GM12878 (cell line): ENCODE measurements around the gene OR4N5. TPM values are rescaled to one million over a fixed set of nuclear protein-coding genes. Genes with fewer than 3 reads are reported as not detected.

ENCODE experiments used
- ATAC-seq: fragments of 200-7000 bp; cut with Tn5 transposase; 3 replicates; pipeline ENCODE4 v1.9.1; 2020; ENCODE audit warnings: mild to moderate bottlenecking, moderate library complexity
- BruUV-seq: library from RNA; stranded (reverse); fragments of 400-500 nt; replicated peaks from 2 replicates; lab custom pipeline; 2021; lab: Mats Ljungman, UMichigan
- CTCF ChIA-PET: fragments of 300-600 bp; sonication (Branson Sonifier 250); formaldehyde crosslinking; extraction: SDS; loops from one replicate; lab custom pipeline; 2021; ENCODE audit warnings: inconsistent platforms; lab: Yijun Ruan, JAX
- POLR2A ChIA-PET: fragments of 350-600 bp; formaldehyde crosslinking; extraction: SDS; loops from one replicate; lab custom pipeline; 2021; ENCODE audit warnings: inconsistent platforms; lab: Charles Lee
- RAD21 ChIA-PET: fragments of 300-600 bp; sonication (Branson Sonifier 250); formaldehyde crosslinking; loops from one replicate; lab custom pipeline; 2023; ENCODE audit warnings: antibody characterized with exemption; ENCODE audit not compliant: unreplicated experiment; lab: Charles Lee
- SMC1A ChIA-PET: fragments of 300-600 bp; sonication (Branson Sonifier 250); formaldehyde crosslinking; loops from one replicate; lab custom pipeline; 2023; ENCODE audit not compliant: unreplicated experiment, uncharacterized antibody; lab: Charles Lee
- DNase-seq: peaks from one replicate; pipeline ENCODE4 v3.0.0-alpha.2; 2011; ENCODE audit warnings: low read depth, low spot score
- FAIRE-seq: peaks from 3 replicates; lab custom pipeline; 2011; peaks lifted over from hg19 to GRCh38; lab: Jason Lieb, UNC
- H2AFZ ChIP-seq: 2 replicates; pipeline ENCODE4 v1.6.0; 2011; ENCODE audit warnings: low read depth, low read length, control low read depth; ENCODE audit not compliant: control insufficient read depth
- H3K27ac ChIP-seq: 2 replicates; pipeline ENCODE4 v1.5.1; 2011; ENCODE audit warnings: control low read depth; ENCODE audit not compliant: control insufficient read depth, insufficient read depth
- H3K27me3 ChIP-seq, 2 experiments: replicated peaks in 1 of 2; 2 replicates each; pipeline versions ENCODE4 v1.6.0 to v1.6.1; 2011; ENCODE audit warnings: low read length in 1 of 2; ENCODE audit not compliant: control insufficient read depth in 2 of 2, insufficient read depth in 2 of 2
- H3K36me3 ChIP-seq, 2 experiments: 2 replicates each; pipeline ENCODE4 v1.5.1; 2011; ENCODE audit warnings: low read length in 1 of 2; ENCODE audit not compliant: control insufficient read depth in 2 of 2, insufficient read depth in 2 of 2
- H3K4me1 ChIP-seq: 2 replicates; pipeline ENCODE4 v1.6.1; 2011; ENCODE audit warnings: mild to moderate bottlenecking, low read length, moderate library complexity, mixed read lengths; ENCODE audit not compliant: control insufficient read depth, insufficient read depth
- H3K4me2 ChIP-seq: 2 replicates; pipeline ENCODE4 v1.6.0; 2011; ENCODE audit warnings: control low read depth; ENCODE audit not compliant: control insufficient read depth, insufficient read depth
- H3K4me3 ChIP-seq: fragments of 200-600 bp; sonication (generic); 2 replicates; pipeline ENCODE4 v1.5.1; 2016
- H3K79me2 ChIP-seq: 2 replicates; pipeline ENCODE4 v1.6.0; 2011; ENCODE audit warnings: low read length; ENCODE audit not compliant: control insufficient read depth, insufficient read depth
- H3K9ac ChIP-seq: 2 replicates; pipeline ENCODE4 v1.8.0; 2011; ENCODE audit warnings: low read length, control low read depth, mixed read lengths; ENCODE audit not compliant: control insufficient read depth, insufficient read depth
- H3K9me3 ChIP-seq: replicated peaks from 3 replicates; pipeline ENCODE4 v1.5.1; 2011; ENCODE audit warnings: mild to moderate bottlenecking, low read length; ENCODE audit not compliant: control insufficient read depth, insufficient read depth
- H4K20me1 ChIP-seq: 2 replicates; pipeline ENCODE4 v1.6.0; 2011; ENCODE audit not compliant: control insufficient read depth, insufficient read depth
- BCL11A ChIP-seq: IDR thresholded peaks from 2 replicates; pipeline ENCODE4 v1.6.1; 2011; ENCODE audit warnings: low read depth, low read length
- CEBPB ChIP-seq, 2 experiments: fragments of 150-350 bp in 1 of 2; IDR thresholded peaks; 2 replicates each; pipeline ENCODE4 v1.6.1; 2012 to 2014; ENCODE audit warnings: low read depth in 2 of 2, low read length in 2 of 2, borderline replicate concordance in 1 of 2, inconsistent platforms in 1 of 2
- CUX1 ChIP-seq: IDR thresholded peaks from 2 replicates; pipeline ENCODE4 v1.6.1; 2012; ENCODE audit warnings: improper control_type of control experiment, low read depth, low read length; ENCODE audit not compliant: insufficient replicate concordance
- GATAD2B ChIP-seq: fragments of 450-650 bp; conservative IDR thresholded peaks from 2 replicates; pipeline ENCODE4 v1.6.1; 2017; ENCODE audit warnings: low read depth, mild to moderate bottlenecking, moderate library complexity
- IRF4 ChIP-seq: IDR thresholded peaks from 2 replicates; pipeline ENCODE4 v1.6.1; 2011; ENCODE audit warnings: low read depth, low read length
- JUNB ChIP-seq: IDR thresholded peaks from 2 replicates; pipeline ENCODE4 v1.6.1; 2016; ENCODE audit warnings: antibody characterized with exemption, mild to moderate bottlenecking
- NFYA ChIP-seq: IDR thresholded peaks from 2 replicates; pipeline ENCODE4 v1.6.1; 2011; ENCODE audit warnings: low read depth, mild to moderate bottlenecking, low read length, improper control_type of control experiment, borderline replicate concordance
- SIN3A ChIP-seq: IDR thresholded peaks from 2 replicates; pipeline ENCODE4 v1.6.1; 2012; ENCODE audit warnings: low read depth, low read length, improper control_type of control experiment
- ZNF207 ChIP-seq: fragments of 450-650 bp; IDR thresholded peaks from 2 replicates; pipeline ENCODE4 v1.6.1; 2014; ENCODE audit warnings: antibody characterized with exemption, mild to moderate bottlenecking, borderline replicate concordance
- ZNF274 ChIP-seq: IDR thresholded peaks from one replicate; pipeline ENCODE4 v1.8.0; 2011; ENCODE audit not compliant: insufficient read length, insufficient read depth
- WGBS: methylation state at CpG from one replicate; pipeline ENCODE4 v1.1.6; 2016; ENCODE audit warnings: low lambda C conversion rate; ENCODE audit not compliant: insufficient replicate concordance, insufficient coverage; ENCODE audit errors: missing lambda C conversion rate; 5-methylcytosine and 5-hydroxymethylcytosine counted together
- in situ Hi-C: fragments of 300-500 bp; cut with MboI; formaldehyde crosslinking; loops from 9 replicates; pipeline ENCODE4 v1.14.3; 2018; ENCODE audit warnings: mixed read lengths
- intact Hi-C: fragments of 100-400 bp; cut with micrococcal nuclease; formaldehyde crosslinking; loops from one replicate; pipeline ENCODE4 v1.14.2; 2022; ENCODE audit not compliant: unreplicated experiment
- polyA plus RNA-seq, 11 experiments: library from polyadenylated mRNA; depleted of rRNA in 4 of 11; unstranded in 6 of 11; stranded (reverse) in 5 of 11; fragments of >200 nt; fragmentation: Nextera tagmentation in 4 of 11; fragmentation: Illumina TruSeq in 1 of 11; extraction: Ambion mirVana in 4 of 11; extraction: Trizol in 1 of 11; gene quantifications; 1 replicate in 1 of 11; 2 replicates in 10 of 11; pipeline versions ENCODE4 v1.2.1 to v1.2.3, GENCODE V29; 2011 to 2016; ENCODE audit warnings: inconsistent platforms in 2 of 11, missing spikeins in 2 of 11, low read depth in 1 of 11
- total RNA-seq, 4 experiments: library from RNA; depleted of rRNA in 3 of 4; stranded (reverse); fragments of >200 nt in 3 of 4; fragmentation: Illumina TruSeq in 1 of 4; extraction: Trizol in 1 of 4; gene quantifications; 2 replicates each; pipeline versions ENCODE4 v1.2.1 to v1.2.3, GENCODE V29; 2013 to 2021
- TF ChIP-seq, protein P1 (sequence below): IDR thresholded peaks from 2 replicates; pipeline ENCODE4 v1.6.1; 2012; ENCODE audit warnings: low read depth, low read length, improper control_type of control experiment

The OR4N5 gene
- total and polyA plus RNA-seq, 10 of the 15 experiments (the other 5 are each of a cell fraction or from before 2014, with no cell fraction given): not detected

DNA sequence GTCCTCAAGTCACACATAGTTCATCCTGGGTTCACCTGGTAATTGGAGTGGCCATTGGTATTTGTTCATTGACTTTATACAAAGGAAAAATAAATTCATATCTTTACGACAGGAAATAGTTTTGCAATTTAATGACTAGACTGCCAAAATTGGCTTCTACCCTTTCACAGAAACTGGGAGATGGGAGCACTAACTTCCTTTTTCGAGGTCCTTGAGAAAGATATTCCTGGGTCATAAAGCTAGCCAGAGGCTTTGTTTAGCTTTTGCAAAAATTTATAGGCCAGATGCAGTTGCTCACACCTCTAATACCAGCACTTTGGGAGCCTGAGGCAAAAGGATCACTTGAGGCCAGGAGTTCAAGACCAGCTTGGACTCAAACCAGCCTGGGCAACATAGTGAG is 41.9 kb downstream of the OR4N5 start (continued):
- TF ChIP-seq CUX1: no peak
- TF ChIP-seq NFYA: no peak
- no peak for TF ChIP-seq BCL11A

DNA sequence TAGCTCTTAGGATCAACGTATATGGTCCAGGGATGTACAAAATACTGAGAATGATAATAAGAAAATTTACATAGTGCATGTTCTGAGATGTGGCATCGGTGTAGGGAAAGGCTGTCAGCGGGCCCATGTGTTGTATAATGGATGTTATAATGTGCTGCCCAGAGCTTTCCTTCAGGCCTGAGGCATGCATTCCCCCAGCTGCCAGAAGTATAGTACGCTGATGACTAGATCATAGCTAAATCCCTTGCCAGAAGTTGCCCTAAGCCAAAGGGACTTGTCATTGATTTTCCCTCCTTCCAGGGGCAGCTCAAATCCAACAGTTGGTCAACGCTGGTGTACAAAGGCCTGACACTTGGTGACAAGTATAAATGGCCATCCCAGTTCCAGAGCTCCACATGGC is 45.6 kb downstream of the OR4N5 start:
- no peak overlapping the region for H3K4me2 ChIP-seq
- POLR2A ChIA-PET: no interaction called here
- WGBS: 23% methylated on average over 5 of the region's 5 CpGs
- in situ Hi-C loops (no loop called here), intact Hi-C loops (no loop called here)
- no peak overlapping the region for H3K4me3 ChIP-seq
- no peaks in the 10 kb centered on the region for H3K27me3 ChIP-seq
- H3K9me3 ChIP-seq: no peaks in the 10 kb centered on the region
- no peak overlapping the region for H2AFZ ChIP-seq
- DNase-seq: no peak
- TF ChIP-seq, protein P1, sequence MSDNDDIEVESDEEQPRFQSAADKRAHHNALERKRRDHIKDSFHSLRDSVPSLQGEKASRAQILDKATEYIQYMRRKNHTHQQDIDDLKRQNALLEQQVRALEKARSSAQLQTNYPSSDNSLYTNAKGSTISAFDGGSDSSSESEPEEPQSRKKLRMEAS: no peak
- TF ChIP-seq JUNB (no peak), CEBPB (IDR thresholded peaks at IDR 0.05; ENCODE audit: borderline replicate concordance in 1 of 2, low read depth in 2 of 2, low read length in 2 of 2) (no peak), SIN3A (no peak), GATAD2B (no peak), IRF4 (no peak), ZNF274 (no peak), ZNF207 (no peak)
- TF ChIP-seq, all 136 proteins: peak for 0
- no TSS peak for BruUV-seq
- Histone ChIP-seq H3K36me3 (no peaks in the 10 kb centered on the region), H4K20me1 (no peaks in the 10 kb centered on the region), H3K4me1 (no peaks in the 10 kb centered on the region), H3K27ac (no peak overlapping the region), H3K79me2 (no peaks in the 10 kb centered on the region), H3K9ac (no peak overlapping the region)
- no peak for ATAC-seq
- FAIRE-seq: no peak
- ChIA-PET RAD21 (no interaction called here), CTCF (no interaction called here), SMC1A (no interaction called here)
